HL-60 (cell line): Measurements from ENCODE around the gene NDUFS7.
A peak's percentile ranks its signal among the peaks of the same experiment; 100 is the strongest.

ENCODE experiments used
- DNase-seq, 2 experiments: peaks; one replicate each; pipeline ENCODE4 v3.0.0-alpha.2; 2010 to 2020; ENCODE audit warnings: low read depth in 1 of 2, low spot score in 1 of 2
- H3K27ac ChIP-seq: fragments of 250-450 bp; sonication (Bioruptor Pico); replicated peaks from 2 replicates; pipeline ENCODE4 v1.5.1; 2020; ENCODE audit warnings: mild to moderate bottlenecking, moderate library complexity
- H3K27me3 ChIP-seq: fragments of 250-450 bp; sonication (Bioruptor Pico); 2 replicates; pipeline ENCODE4 v1.5.1; 2021; ENCODE audit warnings: mild to moderate bottlenecking, moderate library complexity; ENCODE audit not compliant: insufficient read depth, poor library complexity, severe bottlenecking
- H3K4me3 ChIP-seq: replicated peaks from 2 replicates; pipeline ENCODE4 v1.5.1; 2011; ENCODE audit warnings: mild to moderate bottlenecking, control low read depth, low read length; ENCODE audit not compliant: insufficient read depth
- CTCF ChIP-seq: IDR thresholded peaks from one replicate; pipeline ENCODE4 v1.5.1; 2011; ENCODE audit warnings: low read length, control low read depth, inconsistent platforms; ENCODE audit not compliant: insufficient read depth
- GABPA ChIP-seq: IDR thresholded peaks from 2 replicates; pipeline ENCODE4 v1.6.1; 2012; ENCODE audit warnings: low read depth
- POLR2AphosphoS5 ChIP-seq: IDR thresholded peaks from 2 replicates; pipeline ENCODE4 v1.6.1; 2012; ENCODE audit warnings: low read depth
- REST ChIP-seq: IDR thresholded peaks from 2 replicates; pipeline ENCODE4 v1.6.1; 2012; ENCODE audit warnings: low read depth; ENCODE audit not compliant: insufficient replicate concordance
- SPI1 ChIP-seq: IDR thresholded peaks from 2 replicates; pipeline ENCODE4 v1.6.1; 2012; ENCODE audit warnings: low read depth, mild to moderate bottlenecking, borderline replicate concordance

Gene NDUFS7

GRCh38 chr19:1356508-1356865 lies 27.2 kb upstream of the NDUFS7 start:
- Histone ChIP-seq H3K27me3 (no peaks in the 10 kb centered on the region), H3K27ac (no peak overlapping the region), H3K4me3 (no peak overlapping the region)
- no peak for DNase-seq
- TF ChIP-seq CTCF: no peak
- TF ChIP-seq POLR2AphosphoS5: no peak
- TF ChIP-seq GABPA: no peak
- no peak for TF ChIP-seq REST
- TF ChIP-seq SPI1: no peak

- Histone ChIP-seq H3K27ac (no peak overlapping the region), H3K4me3 (no peak overlapping the region), H3K27me3 (no peaks in the 10 kb centered on the region)
- no peak for DNase-seq
- TF ChIP-seq POLR2AphosphoS5: no peak
- no peak for TF ChIP-seq SPI1
- no peak for TF ChIP-seq GABPA
- TF ChIP-seq CTCF: no peak
- no peak for TF ChIP-seq REST
Measured at GRCh38 chr19:1357531-1358109, 26.1 kb upstream of the NDUFS7 start.

GRCh38 chr19:1360126-1360817 lies 23.4 kb upstream of the NDUFS7 start:
- Histone ChIP-seq H3K27ac (peak overlapping the region; percentile 64), H3K27me3 (no peaks in the 10 kb centered on the region), H3K4me3 (no peak overlapping the region; the same call in 1 of the 2 replicates)
- DNase-seq: no peak
- TF ChIP-seq REST: no peak
- TF ChIP-seq CTCF: no peak
- no peak for TF ChIP-seq SPI1
- no peak for TF ChIP-seq GABPA
- no peak for TF ChIP-seq POLR2AphosphoS5
